GM23338 (cell line): ENCODE data around the gene ZNF438. TPM values are rescaled to one million over a fixed set of nuclear protein-coding genes. Genes with fewer than 3 reads are reported as not detected.

Source experiments
- ATAC-seq: fragments of 200-7000 bp; cut with Tn5 transposase; 3 replicates; pipeline ENCODE4 v1.9.1; 2020
- DNase-seq: peaks from one replicate; pipeline ENCODE4 v3.0.0-alpha.2; 2015; ENCODE audit warnings: low spot score
- H2AFZ ChIP-seq: fragments of 200-600 bp; sonication (generic); 2 replicates; pipeline ENCODE4 v1.8.0; 2016; ENCODE audit warnings: antibody characterized with exemption, mild to moderate bottlenecking, moderate library complexity
- H3F3A ChIP-seq: fragments of 200-600 bp; sonication (generic); replicated peaks from 2 replicates; pipeline ENCODE4 v1.8.0; 2017; ENCODE audit warnings: antibody characterized with exemption, mixed run types, low read depth
- H3K27ac ChIP-seq: fragments of 200-600 bp; sonication (generic); 2 replicates; pipeline ENCODE4 v1.6.1; 2016; ENCODE audit warnings: low read depth
- H3K27me3 ChIP-seq: fragments of 200-600 bp; sonication (generic); 2 replicates; pipeline ENCODE4 v1.8.0; 2016; ENCODE audit warnings: mild to moderate bottlenecking, mixed run types, moderate library complexity; ENCODE audit not compliant: insufficient read depth
- H3K36me3 ChIP-seq: fragments of 200-600 bp; sonication (generic); 2 replicates; pipeline ENCODE4 v1.8.0; 2016; ENCODE audit warnings: mild to moderate bottlenecking; ENCODE audit not compliant: insufficient read depth
- H3K4me1 ChIP-seq: fragments of 200-600 bp; sonication (generic); 2 replicates; pipeline ENCODE4 v1.8.0; 2016; ENCODE audit warnings: mild to moderate bottlenecking, moderate library complexity; ENCODE audit not compliant: insufficient read depth
- H3K4me2 ChIP-seq: fragments of 200-600 bp; sonication (generic); 2 replicates; pipeline ENCODE4 v1.7.1; 2017; ENCODE audit warnings: mixed run types
- H3K4me3 ChIP-seq: fragments of 200-600 bp; sonication (generic); 2 replicates; pipeline ENCODE4 v1.6.1; 2016; ENCODE audit warnings: mixed run types
- H3K79me2 ChIP-seq: fragments of 200-600 bp; sonication (generic); replicated peaks from 2 replicates; pipeline ENCODE4 v1.8.0; 2017; ENCODE audit warnings: mild to moderate bottlenecking; ENCODE audit not compliant: insufficient read depth
- H3K9me2 ChIP-seq: fragments of 200-600 bp; sonication (generic); 2 replicates; pipeline ENCODE4 v1.8.0; 2017; ENCODE audit not compliant: insufficient read depth
- H4K20me1 ChIP-seq: fragments of 200-600 bp; sonication (generic); replicated peaks from 2 replicates; pipeline ENCODE4 v1.8.0; 2017; ENCODE audit warnings: mild to moderate bottlenecking; ENCODE audit not compliant: insufficient read depth
- H3K27ac Mint-ChIP-seq: 2 replicates; pipeline ENCODE4 v1.8.0; 2020; ENCODE audit warnings: inconsistent platforms, mild to moderate bottlenecking, moderate library complexity, mixed read lengths
- H3K27me3 Mint-ChIP-seq: 3 replicates; pipeline ENCODE4 v1.8.0; 2022; ENCODE audit warnings: low read depth, mild to moderate bottlenecking, moderate library complexity, mixed read lengths, inconsistent platforms; ENCODE audit not compliant: insufficient read depth, poor library complexity
- H3K36me3 Mint-ChIP-seq: 3 replicates; pipeline ENCODE4 v1.8.0; 2021; ENCODE audit warnings: low read depth, mild to moderate bottlenecking, inconsistent platforms, moderate library complexity, mixed read lengths
- H3K4me1 Mint-ChIP-seq: 3 replicates; pipeline ENCODE4 v1.8.0; 2020; ENCODE audit warnings: mild to moderate bottlenecking, inconsistent platforms, mixed read lengths
- H3K4me3 Mint-ChIP-seq: 3 replicates; pipeline ENCODE4 v1.8.0; 2021; ENCODE audit warnings: moderate library complexity, mild to moderate bottlenecking, inconsistent platforms, mixed read lengths
- H3K9me3 Mint-ChIP-seq: 3 replicates; pipeline ENCODE4 v1.8.0; 2020; ENCODE audit warnings: moderate library complexity, mild to moderate bottlenecking, inconsistent platforms, mixed read lengths
- CREB1 ChIP-seq: fragments of 250-450 bp; sonication (Bioruptor Pico); IDR thresholded peaks from 2 replicates; pipeline ENCODE4 v1.5.0; 2020; ENCODE audit warnings: low read depth, mild to moderate bottlenecking, moderate library complexity
- EZH2 ChIP-seq: fragments of 200-600 bp; sonication (generic); IDR thresholded peaks from one replicate; pipeline ENCODE4 v1.8.0; 2017; ENCODE audit warnings: antibody characterized with exemption, mild to moderate bottlenecking, low read depth; ENCODE audit not compliant: unreplicated experiment
- EZH2phosphoT487 ChIP-seq: fragments of 200-600 bp; sonication (generic); IDR thresholded peaks from one replicate; pipeline ENCODE4 v1.8.1; 2018; ENCODE audit warnings: antibody characterized with exemption; ENCODE audit not compliant: unreplicated experiment
- JUNB ChIP-seq: IDR thresholded peaks from one replicate; pipeline ENCODE4 v1.6.1; 2016; ENCODE audit warnings: antibody characterized with exemption; ENCODE audit not compliant: unreplicated experiment
- POLR2AphosphoS5 ChIP-seq: IDR thresholded peaks from 2 replicates; pipeline ENCODE4 v1.6.1; 2016; ENCODE audit warnings: antibody characterized with exemption, low read depth
- ZNF114 ChIP-seq: fragments of 250-450 bp; sonication (Bioruptor Pico); IDR thresholded peaks from 2 replicates; pipeline ENCODE4 v1.5.0; 2020; ENCODE audit warnings: mild to moderate bottlenecking, moderate library complexity
- ZNF331 ChIP-seq: fragments of 250-450 bp; sonication (Bioruptor Pico); IDR thresholded peaks from 2 replicates; pipeline ENCODE4 v1.5.0; 2020; ENCODE audit warnings: low read depth, mild to moderate bottlenecking, moderate library complexity
- polyA plus RNA-seq: library from polyadenylated mRNA; unstranded; fragments of >200 nt; fragmentation: Nextera tagmentation; extraction: Ambion mirVana; gene quantifications from 2 replicates; pipeline ENCODE4 v1.2.1, GENCODE V29; 2016
- total RNA-seq: library from RNA; depleted of rRNA; stranded (reverse); fragments of >200 nt; shearing (Covaris generic); gene quantifications from 2 replicates; pipeline ENCODE4 v1.2.3, GENCODE V29; 2014
- TF ChIP-seq, protein P1 (sequence below): IDR thresholded peaks from 2 replicates; pipeline ENCODE4 v1.6.1; 2016; ENCODE audit warnings: antibody characterized with exemption
- TF ChIP-seq, protein P2 (sequence below), 2 experiments: fragments of 200-600 bp in 1 of 2; sonication (generic) in 1 of 2; conservative IDR thresholded peaks; 2 replicates each; pipeline versions ENCODE4 v1.5.1 to v1.6.1; 2016 to 2017; ENCODE audit warnings: antibody characterized with exemption in 2 of 2, low read depth in 2 of 2, mild to moderate bottlenecking in 2 of 2, moderate library complexity in 1 of 2
- TF ChIP-seq, protein P3 (sequence below): IDR thresholded peaks from one replicate; pipeline ENCODE4 v1.6.1; 2018; ENCODE audit warnings: antibody characterized with exemption; ENCODE audit not compliant: unreplicated experiment

The ZNF438 gene
- total and polyA plus RNA-seq, 2 experiments from 2014 or later, result 0.91 to 0.94 TPM

DNA sequence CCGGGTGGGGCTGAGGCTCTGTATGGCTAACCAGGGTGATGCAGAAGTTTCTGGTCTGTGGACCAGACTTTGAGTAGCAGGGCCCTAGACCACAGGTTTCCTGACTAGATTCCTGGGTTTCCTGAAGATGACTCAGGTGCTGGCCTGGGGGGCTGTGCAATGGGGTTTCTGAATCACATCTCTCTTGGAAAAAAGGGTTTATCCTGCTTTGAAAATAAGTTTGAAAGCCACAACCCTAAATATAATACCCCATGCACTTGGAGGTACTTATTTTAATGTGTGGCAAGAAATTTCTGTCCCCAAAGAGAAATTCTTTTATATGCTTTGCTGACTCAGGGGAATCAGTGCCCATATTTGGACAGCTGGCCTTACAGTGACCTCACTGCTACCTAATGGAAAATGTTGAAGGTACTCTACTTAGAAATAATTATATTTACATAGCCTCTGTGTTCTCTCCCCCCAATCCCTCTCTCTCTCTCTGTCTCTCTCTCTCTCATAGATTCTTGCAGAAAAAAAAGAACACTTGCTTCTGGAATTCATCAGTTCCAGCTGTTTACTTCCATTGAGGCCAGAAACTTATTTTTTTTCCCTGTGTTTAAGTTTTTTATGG is 217.7 kb downstream of the ZNF438 start (continued):
- TF ChIP-seq, protein P1, sequence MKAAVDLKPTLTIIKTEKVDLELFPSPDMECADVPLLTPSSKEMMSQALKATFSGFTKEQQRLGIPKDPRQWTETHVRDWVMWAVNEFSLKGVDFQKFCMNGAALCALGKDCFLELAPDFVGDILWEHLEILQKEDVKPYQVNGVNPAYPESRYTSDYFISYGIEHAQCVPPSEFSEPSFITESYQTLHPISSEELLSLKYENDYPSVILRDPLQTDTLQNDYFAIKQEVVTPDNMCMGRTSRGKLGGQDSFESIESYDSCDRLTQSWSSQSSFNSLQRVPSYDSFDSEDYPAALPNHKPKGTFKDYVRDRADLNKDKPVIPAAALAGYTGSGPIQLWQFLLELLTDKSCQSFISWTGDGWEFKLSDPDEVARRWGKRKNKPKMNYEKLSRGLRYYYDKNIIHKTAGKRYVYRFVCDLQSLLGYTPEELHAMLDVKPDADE, result no peak
- TF ChIP-seq EZH2phosphoT487, result no peak
- TF ChIP-seq ZNF114 (CRISPR knock-in tag), result no peak

DNA sequence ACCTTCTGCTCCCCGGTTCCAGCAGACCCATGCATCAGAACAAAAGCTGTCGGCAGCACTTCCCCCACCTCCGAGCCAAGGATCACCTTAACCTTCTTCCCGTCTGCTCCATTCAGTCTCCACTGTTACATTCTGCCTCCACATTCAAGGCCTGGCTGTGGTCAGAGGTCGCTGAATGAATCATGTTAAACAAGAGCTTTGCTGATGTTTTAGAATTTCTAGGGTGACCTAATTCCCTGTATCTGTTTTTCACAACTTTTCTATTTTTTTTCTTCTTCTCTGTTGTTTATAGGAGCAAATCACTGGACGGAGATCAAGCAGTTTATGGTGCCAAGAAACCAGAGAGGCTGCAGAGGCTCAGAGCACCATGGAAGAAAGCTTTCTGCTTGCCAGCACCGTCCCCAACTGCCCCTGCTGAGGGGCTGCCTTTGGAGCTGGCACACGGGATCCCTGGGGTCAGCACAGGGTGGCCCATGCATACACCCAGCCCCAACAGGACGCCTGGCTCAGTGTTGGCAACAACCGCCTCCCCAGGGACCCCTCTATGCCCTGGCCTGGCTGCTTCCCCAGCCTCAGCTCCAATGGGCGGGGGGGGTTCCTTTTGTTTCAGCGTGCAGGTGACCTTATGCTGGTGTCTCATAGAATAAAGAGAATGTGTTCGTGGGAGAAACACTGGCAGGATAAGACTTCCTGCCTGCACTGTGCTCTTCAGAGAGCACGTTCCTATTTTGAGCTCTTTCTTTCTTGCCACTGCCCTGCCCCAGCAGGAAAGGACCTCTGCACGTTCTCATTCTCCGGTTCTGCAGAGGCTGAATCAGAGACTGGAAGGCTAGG is 219.4 kb downstream of the ZNF438 start:
- Mint-ChIP-seq H3K4me1 (peaks cover 16% of the 10 kb centered on the region), H3K27ac (no peak overlapping the region), H3K36me3 (peaks cover 5% of the 10 kb centered on the region; the same call in 1 of the 3 replicates), H3K9me3 (peaks cover 11% of the 10 kb centered on the region), H3K27me3 (peaks cover 7% of the 10 kb centered on the region), H3K4me3 (no peak overlapping the region)
- Histone ChIP-seq H3K27me3 (no peaks in the 10 kb centered on the region), H3K4me1 (0 out of 2 replicates have a peak, but pooled peaks cover 7% of the 10 kb centered on the region), H3K4me2 (no peak overlapping the region), H3K9me2 (peaks cover 4% of the 10 kb centered on the region; the same call in 1 of the 2 replicates), H2AFZ (peak overlapping the region; percentile 69; the same call in 1 of the 2 replicates), H3K4me3 (no peak overlapping the region), H3F3A (no peaks in the 10 kb centered on the region), H3K36me3 (no peaks in the 10 kb centered on the region), H4K20me1 (no peaks in the 10 kb centered on the region), H3K27ac (no peak overlapping the region), H3K79me2 (no peaks in the 10 kb centered on the region)
- no peak for ATAC-seq
- DNase-seq, result no peak
- TF ChIP-seq POLR2AphosphoS5 (no peak), ZNF331 (CRISPR knock-in tag) (no peak), ZNF114 (CRISPR knock-in tag) (no peak), JUNB (no peak), EZH2 (no peak), EZH2phosphoT487 (no peak), CREB1 (CRISPR knock-in tag) (no peak)
- TF ChIP-seq, protein P1, result no peak
- TF ChIP-seq, protein P2, sequence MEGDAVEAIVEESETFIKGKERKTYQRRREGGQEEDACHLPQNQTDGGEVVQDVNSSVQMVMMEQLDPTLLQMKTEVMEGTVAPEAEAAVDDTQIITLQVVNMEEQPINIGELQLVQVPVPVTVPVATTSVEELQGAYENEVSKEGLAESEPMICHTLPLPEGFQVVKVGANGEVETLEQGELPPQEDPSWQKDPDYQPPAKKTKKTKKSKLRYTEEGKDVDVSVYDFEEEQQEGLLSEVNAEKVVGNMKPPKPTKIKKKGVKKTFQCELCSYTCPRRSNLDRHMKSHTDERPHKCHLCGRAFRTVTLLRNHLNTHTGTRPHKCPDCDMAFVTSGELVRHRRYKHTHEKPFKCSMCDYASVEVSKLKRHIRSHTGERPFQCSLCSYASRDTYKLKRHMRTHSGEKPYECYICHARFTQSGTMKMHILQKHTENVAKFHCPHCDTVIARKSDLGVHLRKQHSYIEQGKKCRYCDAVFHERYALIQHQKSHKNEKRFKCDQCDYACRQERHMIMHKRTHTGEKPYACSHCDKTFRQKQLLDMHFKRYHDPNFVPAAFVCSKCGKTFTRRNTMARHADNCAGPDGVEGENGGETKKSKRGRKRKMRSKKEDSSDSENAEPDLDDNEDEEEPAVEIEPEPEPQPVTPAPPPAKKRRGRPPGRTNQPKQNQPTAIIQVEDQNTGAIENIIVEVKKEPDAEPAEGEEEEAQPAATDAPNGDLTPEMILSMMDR (conservative IDR thresholded peaks at IDR 0.05; ENCODE audit: low read depth in 2 of 2), result no peak
- TF ChIP-seq, protein P3, sequence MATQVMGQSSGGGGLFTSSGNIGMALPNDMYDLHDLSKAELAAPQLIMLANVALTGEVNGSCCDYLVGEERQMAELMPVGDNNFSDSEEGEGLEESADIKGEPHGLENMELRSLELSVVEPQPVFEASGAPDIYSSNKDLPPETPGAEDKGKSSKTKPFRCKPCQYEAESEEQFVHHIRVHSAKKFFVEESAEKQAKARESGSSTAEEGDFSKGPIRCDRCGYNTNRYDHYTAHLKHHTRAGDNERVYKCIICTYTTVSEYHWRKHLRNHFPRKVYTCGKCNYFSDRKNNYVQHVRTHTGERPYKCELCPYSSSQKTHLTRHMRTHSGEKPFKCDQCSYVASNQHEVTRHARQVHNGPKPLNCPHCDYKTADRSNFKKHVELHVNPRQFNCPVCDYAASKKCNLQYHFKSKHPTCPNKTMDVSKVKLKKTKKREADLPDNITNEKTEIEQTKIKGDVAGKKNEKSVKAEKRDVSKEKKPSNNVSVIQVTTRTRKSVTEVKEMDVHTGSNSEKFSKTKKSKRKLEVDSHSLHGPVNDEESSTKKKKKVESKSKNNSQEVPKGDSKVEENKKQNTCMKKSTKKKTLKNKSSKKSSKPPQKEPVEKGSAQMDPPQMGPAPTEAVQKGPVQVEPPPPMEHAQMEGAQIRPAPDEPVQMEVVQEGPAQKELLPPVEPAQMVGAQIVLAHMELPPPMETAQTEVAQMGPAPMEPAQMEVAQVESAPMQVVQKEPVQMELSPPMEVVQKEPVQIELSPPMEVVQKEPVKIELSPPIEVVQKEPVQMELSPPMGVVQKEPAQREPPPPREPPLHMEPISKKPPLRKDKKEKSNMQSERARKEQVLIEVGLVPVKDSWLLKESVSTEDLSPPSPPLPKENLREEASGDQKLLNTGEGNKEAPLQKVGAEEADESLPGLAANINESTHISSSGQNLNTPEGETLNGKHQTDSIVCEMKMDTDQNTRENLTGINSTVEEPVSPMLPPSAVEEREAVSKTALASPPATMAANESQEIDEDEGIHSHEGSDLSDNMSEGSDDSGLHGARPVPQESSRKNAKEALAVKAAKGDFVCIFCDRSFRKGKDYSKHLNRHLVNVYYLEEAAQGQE, result no peak
